Measurements from ENCODE around the gene CDC37.

Gene CDC37

GRCh38 chr19:10403137-10404021 is at the start of gene CDC37:
Gene CDC37 (minus strand): TSS chr19:10403542. CDS start chr19:10403479, 63 bp downstream.
- TF ChIP-seq CTCF (conservative IDR thresholded peaks at IDR 0.05) = no peak
- peak within 1 kb of the TSS; percentile 67; the same call in 1 of the 2 replicates for H3K27ac ChIP-seq

- TF ChIP-seq CTCF (conservative IDR thresholded peaks at IDR 0.05) = no peak
Observed at GRCh38 chr19:10450853-10451609, 47.7 kb upstream of the CDC37 start.

GRCh38 chr19:10450191-10450852 is 47.0 kb upstream of the CDC37 start:
- TF ChIP-seq CTCF (conservative IDR thresholded peaks at IDR 0.05) = no peak

More at GRCh38 chr19:10450853-10451609, 47.7 kb upstream of the CDC37 start:
- no peak overlapping the region for H3K27ac ChIP-seq

GRCh38 chr19:10449037-10449436 is 45.7 kb upstream of the CDC37 start:
- TF ChIP-seq CTCF (conservative IDR thresholded peaks at IDR 0.05) = no peak
- H3K27ac ChIP-seq = no peak overlapping the region

More at GRCh38 chr19:10450191-10450852, 47.0 kb upstream of the CDC37 start:
- no peak overlapping the region for H3K27ac ChIP-seq

- TF ChIP-seq CTCF (conservative IDR thresholded peaks at IDR 0.05) = no peak
- H3K27ac ChIP-seq = no peak overlapping the region
Observed at GRCh38 chr19:10442698-10443097, 39.4 kb upstream of the CDC37 start.

- H3K27ac ChIP-seq = no peak overlapping the region
- TF ChIP-seq CTCF (conservative IDR thresholded peaks at IDR 0.05) = no peak
Observed at GRCh38 chr19:10439588-10439987, 36.2 kb upstream of the CDC37 start.

GRCh38 chr19:10433131-10433536 is 29.8 kb upstream of the CDC37 start:
- no peak overlapping the region for H3K27ac ChIP-seq
- no peak for TF ChIP-seq CTCF (conservative IDR thresholded peaks at IDR 0.05)

Data from VCaP (cell line).